PC-9 (cell line): ENCODE measurements around the gene SLX9. TPM values are rescaled to one million over a fixed set of nuclear protein-coding genes. Genes with fewer than 3 reads are reported as not detected.
A peak's percentile ranks its signal among the peaks of the same experiment; 100 is the strongest.

Source experiments
- BruUV-seq: library from RNA; stranded (reverse); fragments of 400-500 nt; replicated peaks from 2 replicates; lab custom pipeline; 2021; lab: Mats Ljungman, UMichigan
- CTCF ChIA-PET: fragments of 300-600 bp; sonication (Branson Sonifier 250); formaldehyde crosslinking; loops from one replicate; lab custom pipeline; 2022; ENCODE audit warnings: antibody characterized with exemption; lab: Charles Lee
- POLR2A ChIA-PET: fragments of 300-600 bp; sonication (Branson Sonifier 250); formaldehyde crosslinking; loops from one replicate; lab custom pipeline; 2022; ENCODE audit warnings: antibody characterized with exemption; ENCODE audit not compliant: unreplicated experiment; lab: Charles Lee
- DNase-seq, 2 experiments: peaks; one replicate each; pipeline versions ENCODE4 v3.0.0 to v3.0.0-alpha.2; 2015 to 2022; ENCODE audit warnings: mixed read lengths in 1 of 2
- H2AFZ ChIP-seq: fragments of 200-600 bp; sonication (generic); 2 replicates; pipeline ENCODE4 v1.8.1; 2017; ENCODE audit warnings: antibody characterized with exemption
- H3F3A ChIP-seq: fragments of 200-600 bp; sonication (generic); 2 replicates; pipeline ENCODE4 v1.8.1; 2017; ENCODE audit warnings: antibody characterized with exemption, mild to moderate bottlenecking, low read depth; ENCODE audit not compliant: insufficient read depth
- H3K27ac ChIP-seq: fragments of 200-600 bp; sonication (generic); 2 replicates; pipeline ENCODE4 v1.6.1; 2016; ENCODE audit warnings: mixed run types
- H3K27me3 ChIP-seq: fragments of 200-600 bp; sonication (generic); 2 replicates; pipeline ENCODE4 v1.6.1; 2016; ENCODE audit warnings: low read depth, mixed run types; ENCODE audit not compliant: insufficient read depth
- H3K36me3 ChIP-seq: fragments of 200-600 bp; sonication (generic); 2 replicates; pipeline ENCODE4 v1.6.1; 2016; ENCODE audit warnings: low read depth, mixed run types
- H3K4me1 ChIP-seq: fragments of 200-600 bp; sonication (generic); replicated peaks from 2 replicates; pipeline ENCODE4 v1.6.1; 2016; ENCODE audit warnings: mixed run types; ENCODE audit not compliant: insufficient read depth
- H3K4me2 ChIP-seq: fragments of 200-600 bp; sonication (generic); 2 replicates; pipeline ENCODE4 v1.6.1; 2017; ENCODE audit warnings: mixed run types
- H3K4me3 ChIP-seq: fragments of 200-600 bp; sonication (generic); 2 replicates; pipeline ENCODE4 v1.6.1; 2016; ENCODE audit warnings: mixed run types
- H3K79me2 ChIP-seq: fragments of 200-600 bp; sonication (generic); 2 replicates; pipeline ENCODE4 v1.6.1; 2017; ENCODE audit warnings: low read depth, mixed run types
- H3K9me2 ChIP-seq: fragments of 200-600 bp; sonication (generic); 2 replicates; pipeline ENCODE4 v1.8.1; 2017; ENCODE audit warnings: mild to moderate bottlenecking; ENCODE audit not compliant: insufficient read depth
- H3K9me3 ChIP-seq: fragments of 200-600 bp; sonication (generic); 2 replicates; pipeline ENCODE4 v1.8.1; 2016; ENCODE audit warnings: low read depth; ENCODE audit not compliant: insufficient read depth
- H4K20me1 ChIP-seq: fragments of 200-600 bp; sonication (generic); 2 replicates; pipeline ENCODE4 v1.8.1; 2017; ENCODE audit not compliant: insufficient read depth
- CTCF ChIP-seq: fragments of 200-600 bp; sonication (generic); conservative IDR thresholded peaks from 2 replicates; pipeline ENCODE4 v1.6.1; 2017; ENCODE audit warnings: mixed run types, antibody characterized with exemption, mild to moderate bottlenecking, moderate library complexity
- EZH2 ChIP-seq: fragments of 200-600 bp; sonication (generic); IDR thresholded peaks from 2 replicates; pipeline ENCODE4 v1.8.0; 2017; ENCODE audit warnings: antibody characterized with exemption, low read depth
- intact Hi-C: fragments of 100-400 bp; cut with micrococcal nuclease; formaldehyde crosslinking; loops from one replicate; pipeline ENCODE4 v1.10.0; 2022; ENCODE audit not compliant: unreplicated experiment
- total RNA-seq: library from RNA; stranded (reverse); gene quantifications from 2 replicates; pipeline ENCODE4 v1.2.3, GENCODE V29; 2021

Gene SLX9
- total RNA-seq, 1 experiment from 2014 or later: 22.8 TPM

- POLR2A ChIA-PET: no interaction called here
Measured at GRCh38 chr21:44933199-44933917, 6.5 kb upstream of the SLX9 start.

GRCh38 chr21:44933918-44934260 is 5.9 kb upstream of the SLX9 start:
- Histone ChIP-seq H3K4me2 (no peak overlapping the region), H4K20me1 (no peaks in the 10 kb centered on the region; the same call in 1 of the 2 replicates), H3K36me3 (no peaks in the 10 kb centered on the region), H3K27ac (no peak overlapping the region), H2AFZ (no peak overlapping the region), H3K4me1 (peaks cover 31% of the 10 kb centered on the region), H3K79me2 (0 out of 2 replicates have a peak, but pooled peaks cover 2% of the 10 kb centered on the region), H3K9me2 (no peaks in the 10 kb centered on the region), H3K27me3 (no peaks in the 10 kb centered on the region), H3F3A (peaks cover 6% of the 10 kb centered on the region; the same call in 1 of the 2 replicates), H3K4me3 (no peak overlapping the region), H3K9me3 (no peaks in the 10 kb centered on the region)
- no peak for DNase-seq
- no peak for TF ChIP-seq EZH2
- TF ChIP-seq CTCF: no peak
- CTCF ChIA-PET: no interaction called here
- BruUV-seq: no TSS peak
- intact Hi-C loops: loop anchor here (10.0 kb wide), 1 partner anchor 419 kb away; no protein-coding TSS in a partner anchor
- POLR2A ChIA-PET: no interaction called here

More at GRCh38 chr21:44933199-44933917, 6.5 kb upstream of the SLX9 start:
- no peaks in the 10 kb centered on the region for H3K36me3 ChIP-seq
- no peaks in the 10 kb centered on the region for H3K9me2 ChIP-seq
- no peaks in the 10 kb centered on the region; the same call in 1 of the 2 replicates for H4K20me1 ChIP-seq
- H3K79me2 ChIP-seq: no peaks in the 10 kb centered on the region
- no peak for DNase-seq
- CTCF ChIA-PET: no interaction called here
- no peak overlapping the region for H2AFZ ChIP-seq
- H3K4me1 ChIP-seq: peaks cover 31% of the 10 kb centered on the region
- no peak overlapping the region for H3K27ac ChIP-seq
- TF ChIP-seq EZH2 (no peak), CTCF (no peak)
- H3K27me3 ChIP-seq: no peaks in the 10 kb centered on the region
- peaks cover 6% of the 10 kb centered on the region; the same call in 1 of the 2 replicates for H3F3A ChIP-seq
- H3K4me2 ChIP-seq: peak overlapping the region; percentile 86
- no TSS peak for BruUV-seq
- intact Hi-C loops: loop anchor here (10.0 kb wide), 1 partner anchor 419 kb away; no protein-coding TSS in a partner anchor
- no peaks in the 10 kb centered on the region for H3K9me3 ChIP-seq
- H3K4me3 ChIP-seq: peak overlapping the region; percentile 54; the same call in 1 of the 2 replicates

GRCh38 chr21:44934276-44934675 is 5.6 kb upstream of the SLX9 start:
- no peak overlapping the region for H3K4me3 ChIP-seq
- no peaks in the 10 kb centered on the region for H3K36me3 ChIP-seq
- H3K79me2 ChIP-seq: peaks cover 5% of the 10 kb centered on the region
- POLR2A ChIA-PET: no interaction called here
- no peaks in the 10 kb centered on the region; the same call in 1 of the 2 replicates for H4K20me1 ChIP-seq
- H3F3A ChIP-seq: peaks cover 3% of the 10 kb centered on the region; the same call in 1 of the 2 replicates
- peaks cover 31% of the 10 kb centered on the region for H3K4me1 ChIP-seq
- H3K27ac ChIP-seq: no peak overlapping the region
- no peak overlapping the region for H3K4me2 ChIP-seq
- H2AFZ ChIP-seq: no peak overlapping the region
- TF ChIP-seq CTCF (no peak), EZH2 (no peak)
- no peaks in the 10 kb centered on the region for H3K9me3 ChIP-seq
- no peaks in the 10 kb centered on the region for H3K27me3 ChIP-seq
- no peaks in the 10 kb centered on the region for H3K9me2 ChIP-seq
- CTCF ChIA-PET: no interaction called here
- intact Hi-C loops: loop anchor here (10.0 kb wide), 1 partner anchor 419 kb away; no protein-coding TSS in a partner anchor
- BruUV-seq: no TSS peak
- DNase-seq: no peak
